Measurements from ENCODE around the gene TNFRSF14. TPM values are rescaled to one million over a fixed set of nuclear protein-coding genes. Genes with fewer than 3 reads are reported as not detected.

TNFRSF14 gene
- total and polyA plus RNA-seq, 2 of the 13 experiments (the other 11 are each of a cell fraction or from before 2014, with no cell fraction given): 11.9 to 49.9 TPM

DNA sequence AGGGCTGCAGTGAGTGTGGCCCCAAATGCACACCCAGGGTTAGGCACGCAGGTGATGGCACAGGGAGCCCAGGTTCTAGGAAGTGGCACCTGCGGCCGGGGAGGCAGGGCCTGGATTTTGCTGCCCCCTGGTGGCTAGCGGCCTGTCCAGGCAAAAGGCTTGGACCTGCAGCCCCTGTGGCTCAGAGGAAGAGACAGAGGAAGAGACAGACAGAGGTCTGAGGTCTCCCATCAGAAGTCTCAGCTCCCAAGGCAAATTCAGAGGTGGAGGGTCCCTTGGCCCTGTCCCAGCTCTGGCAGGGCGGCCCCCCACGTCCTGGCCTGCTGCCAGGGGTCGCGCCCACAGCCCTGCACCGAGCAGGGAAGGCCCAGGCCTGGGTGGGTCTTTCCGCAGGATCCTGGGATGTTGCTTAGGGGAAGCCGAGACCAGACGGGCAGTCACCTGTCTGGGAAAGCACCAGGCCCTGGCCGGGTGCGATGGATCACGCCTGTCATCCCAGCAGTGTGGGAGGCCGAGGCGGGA, 8.0 kb upstream of the TNFRSF14 start (continued):
- TF ChIP-seq, protein P1, sequence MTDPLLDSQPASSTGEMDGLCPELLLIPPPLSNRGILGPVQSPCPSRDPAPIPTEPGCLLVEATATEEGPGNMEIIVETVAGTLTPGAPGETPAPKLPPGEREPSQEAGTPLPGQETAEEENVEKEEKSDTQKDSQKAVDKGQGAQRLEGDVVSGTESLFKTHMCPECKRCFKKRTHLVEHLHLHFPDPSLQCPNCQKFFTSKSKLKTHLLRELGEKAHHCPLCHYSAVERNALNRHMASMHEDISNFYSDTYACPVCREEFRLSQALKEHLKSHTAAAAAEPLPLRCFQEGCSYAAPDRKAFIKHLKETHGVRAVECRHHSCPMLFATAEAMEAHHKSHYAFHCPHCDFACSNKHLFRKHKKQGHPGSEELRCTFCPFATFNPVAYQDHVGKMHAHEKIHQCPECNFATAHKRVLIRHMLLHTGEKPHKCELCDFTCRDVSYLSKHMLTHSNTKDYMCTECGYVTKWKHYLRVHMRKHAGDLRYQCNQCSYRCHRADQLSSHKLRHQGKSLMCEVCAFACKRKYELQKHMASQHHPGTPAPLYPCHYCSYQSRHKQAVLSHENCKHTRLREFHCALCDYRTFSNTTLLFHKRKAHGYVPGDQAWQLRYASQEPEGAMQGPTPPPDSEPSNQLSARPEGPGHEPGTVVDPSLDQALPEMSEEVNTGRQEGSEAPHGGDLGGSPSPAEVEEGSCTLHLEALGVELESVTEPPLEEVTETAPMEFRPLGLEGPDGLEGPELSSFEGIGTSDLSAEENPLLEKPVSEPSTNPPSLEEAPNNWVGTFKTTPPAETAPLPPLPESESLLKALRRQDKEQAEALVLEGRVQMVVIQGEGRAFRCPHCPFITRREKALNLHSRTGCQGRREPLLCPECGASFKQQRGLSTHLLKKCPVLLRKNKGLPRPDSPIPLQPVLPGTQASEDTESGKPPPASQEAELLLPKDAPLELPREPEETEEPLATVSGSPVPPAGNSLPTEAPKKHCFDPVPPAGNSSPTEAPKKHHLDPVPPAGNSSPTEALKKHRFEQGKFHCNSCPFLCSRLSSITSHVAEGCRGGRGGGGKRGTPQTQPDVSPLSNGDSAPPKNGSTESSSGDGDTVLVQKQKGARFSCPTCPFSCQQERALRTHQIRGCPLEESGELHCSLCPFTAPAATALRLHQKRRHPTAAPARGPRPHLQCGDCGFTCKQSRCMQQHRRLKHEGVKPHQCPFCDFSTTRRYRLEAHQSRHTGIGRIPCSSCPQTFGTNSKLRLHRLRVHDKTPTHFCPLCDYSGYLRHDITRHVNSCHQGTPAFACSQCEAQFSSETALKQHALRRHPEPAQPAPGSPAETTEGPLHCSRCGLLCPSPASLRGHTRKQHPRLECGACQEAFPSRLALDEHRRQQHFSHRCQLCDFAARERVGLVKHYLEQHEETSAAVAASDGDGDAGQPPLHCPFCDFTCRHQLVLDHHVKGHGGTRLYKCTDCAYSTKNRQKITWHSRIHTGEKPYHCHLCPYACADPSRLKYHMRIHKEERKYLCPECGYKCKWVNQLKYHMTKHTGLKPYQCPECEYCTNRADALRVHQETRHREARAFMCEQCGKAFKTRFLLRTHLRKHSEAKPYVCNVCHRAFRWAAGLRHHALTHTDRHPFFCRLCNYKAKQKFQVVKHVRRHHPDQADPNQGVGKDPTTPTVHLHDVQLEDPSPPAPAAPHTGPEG (CRISPR knock-in tag; IDR thresholded peaks at IDR 0.05): no peak
- TF ChIP-seq ZNF660 (CRISPR knock-in tag; IDR thresholded peaks at IDR 0.05; ENCODE audit: borderline replicate concordance, low read depth) (no peak; the same call in 1 of the 2 replicates), NFKBIZ (CRISPR knock-in tag; IDR thresholded peaks at IDR 0.05) (0 out of 2 replicates have a peak, but pooled peaks have one; percentile 19), TGIF2 (CRISPR knock-in tag; IDR thresholded peaks at IDR 0.05) (0 out of 2 replicates have a peak, but pooled peaks have one; percentile 26), ZNF296 (CRISPR knock-in tag; conservative IDR thresholded peaks at IDR 0.05) (no peak), ZNF713 (CRISPR knock-in tag; IDR thresholded peaks at IDR 0.05) (no peak), YEATS4 (CRISPR knock-in tag; IDR thresholded peaks at IDR 0.05; ENCODE audit: borderline replicate concordance) (no peak; the same call in 1 of the 2 replicates), SNAI1 (CRISPR knock-in tag; IDR thresholded peaks at IDR 0.05; ENCODE audit: borderline replicate concordance) (0 out of 2 replicates have a peak, but pooled peaks have one; percentile 18), ZNF652 (CRISPR knock-in tag; IDR thresholded peaks at IDR 0.05; ENCODE audit: borderline replicate concordance, low read depth) (no peak), ZNF761 (CRISPR knock-in tag; conservative IDR thresholded peaks at IDR 0.05) (0 out of 2 replicates have a peak, but pooled peaks have one; percentile 41), KAT2B (IDR thresholded peaks at IDR 0.05; ENCODE audit: borderline replicate concordance, low read depth, low read length) (no peak), ZNF619 (CRISPR knock-in tag; IDR thresholded peaks at IDR 0.05) (no peak)
- TF ChIP-seq, protein P2, sequence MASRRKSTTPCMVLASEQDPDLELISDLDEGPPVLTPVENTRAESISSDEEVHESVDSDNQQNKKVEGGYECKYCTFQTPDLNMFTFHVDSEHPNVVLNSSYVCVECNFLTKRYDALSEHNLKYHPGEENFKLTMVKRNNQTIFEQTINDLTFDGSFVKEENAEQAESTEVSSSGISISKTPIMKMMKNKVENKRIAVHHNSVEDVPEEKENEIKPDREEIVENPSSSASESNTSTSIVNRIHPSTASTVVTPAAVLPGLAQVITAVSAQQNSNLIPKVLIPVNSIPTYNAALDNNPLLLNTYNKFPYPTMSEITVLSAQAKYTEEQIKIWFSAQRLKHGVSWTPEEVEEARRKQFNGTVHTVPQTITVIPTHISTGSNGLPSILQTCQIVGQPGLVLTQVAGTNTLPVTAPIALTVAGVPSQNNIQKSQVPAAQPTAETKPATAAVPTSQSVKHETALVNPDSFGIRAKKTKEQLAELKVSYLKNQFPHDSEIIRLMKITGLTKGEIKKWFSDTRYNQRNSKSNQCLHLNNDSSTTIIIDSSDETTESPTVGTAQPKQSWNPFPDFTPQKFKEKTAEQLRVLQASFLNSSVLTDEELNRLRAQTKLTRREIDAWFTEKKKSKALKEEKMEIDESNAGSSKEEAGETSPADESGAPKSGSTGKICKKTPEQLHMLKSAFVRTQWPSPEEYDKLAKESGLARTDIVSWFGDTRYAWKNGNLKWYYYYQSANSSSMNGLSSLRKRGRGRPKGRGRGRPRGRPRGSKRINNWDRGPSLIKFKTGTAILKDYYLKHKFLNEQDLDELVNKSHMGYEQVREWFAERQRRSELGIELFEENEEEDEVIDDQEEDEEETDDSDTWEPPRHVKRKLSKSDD (CRISPR knock-in tag; IDR thresholded peaks at IDR 0.05; ENCODE audit: low read depth): no peak
- TF ChIP-seq, protein P3, sequence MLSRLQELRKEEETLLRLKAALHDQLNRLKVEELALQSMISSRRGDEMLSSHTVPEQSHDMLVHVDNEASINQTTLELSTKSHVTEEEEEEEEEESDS (CRISPR knock-in tag; IDR thresholded peaks at IDR 0.05; ENCODE audit: borderline replicate concordance): no peak
- TF ChIP-seq, protein P4, sequence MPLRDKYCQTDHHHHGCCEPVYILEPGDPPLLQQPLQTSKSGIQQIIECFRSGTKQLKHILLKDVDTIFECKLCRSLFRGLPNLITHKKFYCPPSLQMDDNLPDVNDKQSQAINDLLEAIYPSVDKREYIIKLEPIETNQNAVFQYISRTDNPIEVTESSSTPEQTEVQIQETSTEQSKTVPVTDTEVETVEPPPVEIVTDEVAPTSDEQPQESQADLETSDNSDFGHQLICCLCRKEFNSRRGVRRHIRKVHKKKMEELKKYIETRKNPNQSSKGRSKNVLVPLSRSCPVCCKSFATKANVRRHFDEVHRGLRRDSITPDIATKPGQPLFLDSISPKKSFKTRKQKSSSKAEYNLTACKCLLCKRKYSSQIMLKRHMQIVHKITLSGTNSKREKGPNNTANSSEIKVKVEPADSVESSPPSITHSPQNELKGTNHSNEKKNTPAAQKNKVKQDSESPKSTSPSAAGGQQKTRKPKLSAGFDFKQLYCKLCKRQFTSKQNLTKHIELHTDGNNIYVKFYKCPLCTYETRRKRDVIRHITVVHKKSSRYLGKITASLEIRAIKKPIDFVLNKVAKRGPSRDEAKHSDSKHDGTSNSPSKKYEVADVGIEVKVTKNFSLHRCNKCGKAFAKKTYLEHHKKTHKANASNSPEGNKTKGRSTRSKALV (CRISPR knock-in tag; IDR thresholded peaks at IDR 0.05): no peak
- TF ChIP-seq, protein P5, sequence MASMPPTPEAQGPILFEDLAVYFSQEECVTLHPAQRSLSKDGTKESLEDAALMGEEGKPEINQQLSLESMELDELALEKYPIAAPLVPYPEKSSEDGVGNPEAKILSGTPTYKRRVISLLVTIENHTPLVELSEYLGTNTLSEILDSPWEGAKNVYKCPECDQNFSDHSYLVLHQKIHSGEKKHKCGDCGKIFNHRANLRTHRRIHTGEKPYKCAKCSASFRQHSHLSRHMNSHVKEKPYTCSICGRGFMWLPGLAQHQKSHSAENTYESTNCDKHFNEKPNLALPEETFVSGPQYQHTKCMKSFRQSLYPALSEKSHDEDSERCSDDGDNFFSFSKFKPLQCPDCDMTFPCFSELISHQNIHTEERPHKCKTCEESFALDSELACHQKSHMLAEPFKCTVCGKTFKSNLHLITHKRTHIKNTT (CRISPR knock-in tag; IDR thresholded peaks at IDR 0.05): no peak
- TF ChIP-seq, protein P6, sequence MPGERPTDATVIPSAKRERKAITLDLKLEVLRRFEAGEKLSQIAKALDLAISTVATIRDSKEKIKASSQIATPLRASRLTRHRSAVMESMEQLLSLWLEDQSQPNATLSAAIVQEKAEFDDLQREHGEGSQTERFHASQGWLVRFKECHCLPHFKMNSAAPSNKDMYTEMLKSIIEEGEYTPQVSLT (CRISPR knock-in tag; IDR thresholded peaks at IDR 0.05; ENCODE audit: borderline replicate concordance, low read depth): no peak

All from HepG2 (cell line).